Measurements from ENCODE around the gene LINC00632.

- TF ChIP-seq CTCF (IDR thresholded peaks at IDR 0.05): no peak
- TF ChIP-seq POLR2A (IDR thresholded peaks at IDR 0.05): no peak
Observed at GRCh38 chrX:140794642-140795041, 85.1 kb downstream of the LINC00632 start.

Data from adrenal gland (tissue), 5 donors.